IPS-20b (cell line): ENCODE measurements around the gene DERA.
"Not testable (repeated sequence)": the region's sequence is repeated elsewhere in the genome, so short reads cannot be mapped to it uniquely, and the experiment has no call there.

Source experiments
- H3K27ac ChIP-seq: one replicate; pipeline ENCODE4 v1.5.1; 2013; ENCODE audit warnings: low read length
- H3K27me3 ChIP-seq: 2 replicates; pipeline ENCODE4 v1.6.1; 2013; ENCODE audit warnings: mild to moderate bottlenecking, low read length, inconsistent platforms; ENCODE audit not compliant: insufficient read depth
- H3K36me3 ChIP-seq: 2 replicates; pipeline ENCODE4 v1.6.1; 2013; ENCODE audit warnings: low read depth, mild to moderate bottlenecking, inconsistent platforms, low read length, moderate library complexity; ENCODE audit not compliant: insufficient read depth
- H3K4me1 ChIP-seq: 2 replicates; pipeline ENCODE4 v1.6.1; 2013; ENCODE audit warnings: mild to moderate bottlenecking, control low read depth, inconsistent platforms, low read length, moderate library complexity; ENCODE audit not compliant: insufficient read depth
- H3K4me3 ChIP-seq: 2 replicates; pipeline ENCODE4 v1.5.1; 2013; ENCODE audit warnings: mild to moderate bottlenecking, low read length, inconsistent platforms
- H3K9ac ChIP-seq: 2 replicates; pipeline ENCODE4 v1.6.1; 2013; ENCODE audit warnings: low read depth, mild to moderate bottlenecking, inconsistent platforms, low read length, moderate library complexity
- H3K9me3 ChIP-seq: 2 replicates; pipeline ENCODE4 v1.6.1; 2013; ENCODE audit warnings: mild to moderate bottlenecking, low read depth, low read length, inconsistent platforms; ENCODE audit not compliant: insufficient read depth

DERA gene

DNA sequence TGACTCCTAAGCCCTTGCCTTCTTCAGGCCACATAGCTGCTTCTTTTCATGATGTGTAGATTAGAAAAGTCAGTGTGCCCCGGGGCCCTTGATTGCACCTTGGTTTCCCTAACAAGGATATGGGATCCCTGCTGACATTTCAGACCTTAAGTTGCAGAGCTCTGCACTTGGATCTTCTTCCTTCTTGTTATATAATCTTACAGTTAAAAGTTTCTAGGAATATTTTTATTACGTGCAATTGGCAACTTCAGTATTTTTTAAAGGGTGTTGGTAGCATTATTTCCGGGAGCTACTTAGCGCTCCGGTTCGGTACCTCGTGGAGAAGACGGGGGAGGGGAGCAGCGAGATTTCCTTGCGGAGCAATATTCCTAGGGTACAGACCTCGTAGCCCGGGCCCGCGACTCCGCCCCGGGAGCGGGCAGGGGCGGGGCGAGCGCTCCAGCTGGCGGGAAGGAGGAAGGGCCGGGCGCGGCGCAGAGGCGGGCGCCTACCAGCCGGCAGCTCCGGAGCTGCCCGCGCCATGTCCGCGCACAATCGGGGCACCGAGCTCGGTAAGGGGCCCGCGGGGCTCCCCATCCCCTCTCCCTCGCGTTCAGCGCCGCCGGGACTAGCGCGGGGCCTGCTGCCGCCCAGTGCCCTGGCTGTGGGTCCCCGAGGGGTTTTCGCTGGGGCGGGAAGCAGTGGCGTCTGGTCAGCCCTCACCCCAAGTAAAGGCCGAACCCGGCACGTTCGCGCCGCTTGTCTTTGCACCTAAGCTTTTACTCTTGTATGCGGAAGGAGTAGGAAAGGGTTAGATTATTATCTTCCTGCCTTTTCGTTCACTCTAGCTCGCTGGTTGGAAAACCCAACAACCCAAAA, at the start of gene DERA:
TSS of gene DERA (plus strand) at position 469 of the 858 bp plus-strand sequence. CDS start at position 521, 52 bp downstream.
- peak within 1 kb of the TSS; percentile 86 for H3K9ac ChIP-seq
- H3K27me3 ChIP-seq: no peaks in the 10 kb centered on the region; the same call in 1 of the 2 replicates
- H3K4me1 ChIP-seq: peaks cover 11% of the 10 kb centered on the region
- H3K36me3 ChIP-seq: peaks cover 10% of the 10 kb centered on the region; the same call in 1 of the 2 replicates
- H3K27ac ChIP-seq: peak within 1 kb of the TSS; percentile 69
- H3K9me3 ChIP-seq: no peaks in the 10 kb centered on the region
- H3K4me3 ChIP-seq: peak within 1 kb of the TSS; percentile 81

DNA sequence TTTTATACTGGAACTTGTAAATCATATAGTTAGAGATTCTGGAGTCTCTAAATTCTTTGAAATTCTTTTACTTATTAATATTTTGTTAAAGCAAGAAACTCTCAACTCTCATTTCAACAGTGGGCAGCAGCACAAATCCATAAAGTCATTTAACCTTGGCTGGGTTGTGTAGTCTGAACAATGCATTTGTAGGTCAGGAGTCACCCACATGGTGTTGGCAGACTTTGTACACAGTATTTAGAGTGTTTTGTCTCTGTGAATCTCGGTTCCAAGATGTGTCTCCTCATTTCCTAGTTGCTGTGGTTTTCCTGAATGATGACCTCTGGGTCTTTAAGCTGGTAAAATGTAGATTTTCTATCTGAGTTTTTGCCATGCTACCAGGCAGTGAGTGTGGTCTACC, 49.7 kb upstream of the DERA start:
- Histone ChIP-seq H3K4me3 (no peak overlapping the region), H3K9me3 (no peaks in the 10 kb centered on the region)

DNA sequence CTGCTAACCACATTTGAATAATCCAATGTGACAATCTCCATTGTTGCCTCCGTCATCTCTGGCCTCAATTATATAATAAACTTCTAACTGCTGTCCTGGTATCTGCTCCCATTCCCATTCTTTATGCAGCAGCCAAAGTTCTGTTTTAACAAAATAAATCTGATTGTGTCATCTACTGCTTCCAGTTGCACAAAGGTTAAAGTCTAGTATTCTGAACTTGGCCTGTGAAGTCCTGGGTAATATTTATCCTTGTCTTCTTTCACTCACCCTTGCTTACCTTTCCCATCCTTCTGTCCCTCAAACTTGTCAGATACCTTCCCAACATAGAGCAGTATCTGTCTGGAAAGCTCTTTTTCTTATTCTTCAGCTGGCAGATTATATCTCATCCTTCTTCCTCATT, 48.3 kb upstream of the DERA start:
- Histone ChIP-seq H3K9ac (no peak overlapping the region), H3K27me3 (no peaks in the 10 kb centered on the region), H3K4me1 (0 out of 2 replicates have a peak, but pooled peaks cover 5% of the 10 kb centered on the region), H3K36me3 (no peaks in the 10 kb centered on the region), H3K9me3 (no peaks in the 10 kb centered on the region), H3K4me3 (no peak overlapping the region), H3K27ac (no peak overlapping the region)

More for the DNA sequence above, 49.7 kb upstream of the DERA start:
- Histone ChIP-seq H3K27ac (no peak overlapping the region), H3K9ac (no peak overlapping the region), H3K27me3 (no peaks in the 10 kb centered on the region), H3K4me1 (0 out of 2 replicates have a peak, but pooled peaks cover 5% of the 10 kb centered on the region), H3K36me3 (no peaks in the 10 kb centered on the region)

DNA sequence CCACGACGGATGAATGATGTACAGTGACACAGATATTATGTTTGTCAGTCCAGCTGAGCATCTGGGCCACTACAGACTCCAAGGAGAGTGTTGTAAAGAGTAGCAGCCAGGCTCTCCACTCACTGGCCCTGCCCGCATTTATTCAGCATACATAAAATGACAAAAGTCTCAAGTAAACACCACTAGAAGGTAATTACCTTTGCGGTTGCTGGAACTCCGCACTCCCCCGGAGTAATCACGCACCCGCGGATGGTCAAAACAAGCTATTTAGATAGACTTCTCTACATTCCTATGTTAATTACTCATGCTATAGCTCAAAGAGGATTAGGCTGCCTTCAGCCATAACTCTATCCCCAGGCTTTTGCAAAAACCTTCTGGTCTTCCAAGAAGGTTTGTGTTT, 47.8 kb upstream of the DERA start:
- Histone ChIP-seq H3K27ac (no peak overlapping the region), H3K9me3 (no peaks in the 10 kb centered on the region), H3K9ac (no peak overlapping the region), H3K4me1 (0 out of 2 replicates have a peak, but pooled peaks cover 5% of the 10 kb centered on the region), H3K4me3 (no peak overlapping the region), H3K36me3 (no peaks in the 10 kb centered on the region), H3K27me3 (no peaks in the 10 kb centered on the region)

DNA sequence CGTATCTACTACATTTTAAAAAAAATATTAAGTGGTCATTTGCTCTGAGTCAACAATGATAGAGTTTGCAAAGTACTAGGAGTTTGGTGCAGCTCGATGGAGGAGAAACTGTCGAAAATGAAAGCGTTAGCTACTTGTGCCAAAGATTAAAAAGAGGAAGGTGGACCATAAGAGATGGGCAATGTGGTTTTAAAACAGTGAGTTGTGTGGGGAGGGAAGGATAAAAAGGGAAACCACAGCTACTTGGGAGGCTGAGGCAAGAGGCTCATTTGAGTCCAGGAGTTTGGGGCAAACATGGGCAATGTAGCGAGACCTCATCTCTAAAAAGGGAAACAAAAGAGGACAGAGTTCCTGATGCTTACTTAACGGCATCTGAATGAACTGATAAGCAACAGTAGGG, 47.1 kb upstream of the DERA start:
- H3K27ac ChIP-seq: no peak overlapping the region
- H3K9ac ChIP-seq: no peak overlapping the region
- H3K4me3 ChIP-seq: no peak overlapping the region
- H3K4me1 ChIP-seq: 0 out of 2 replicates have a peak, but pooled peaks cover 5% of the 10 kb centered on the region
- H3K9me3 ChIP-seq: no peaks in the 10 kb centered on the region
- no peaks in the 10 kb centered on the region for H3K36me3 ChIP-seq
- no peaks in the 10 kb centered on the region for H3K27me3 ChIP-seq

DNA sequence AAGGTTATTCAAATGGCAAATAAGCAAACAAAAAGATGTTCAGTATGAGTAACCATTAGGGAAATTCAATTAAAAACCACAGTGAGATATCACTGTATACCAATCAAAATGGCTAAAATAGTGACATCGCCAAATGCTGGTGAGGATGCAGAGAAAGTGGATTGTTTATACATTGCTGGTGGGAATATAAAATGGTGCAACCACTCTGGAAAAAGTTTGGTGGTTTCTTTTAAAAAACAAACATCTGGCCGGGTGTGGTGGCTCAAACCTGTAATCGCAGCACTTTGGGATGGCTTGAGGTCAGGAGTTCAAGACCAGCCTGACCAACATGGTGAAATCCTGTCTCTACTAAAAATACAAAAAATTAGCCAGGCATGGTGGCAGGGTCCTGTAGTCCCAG, 42.9 kb upstream of the DERA start:
- H3K27me3 ChIP-seq: no peaks in the 10 kb centered on the region
- no peak overlapping the region for H3K4me3 ChIP-seq
- no peak overlapping the region for H3K27ac ChIP-seq
- H3K9ac ChIP-seq: no peak overlapping the region
- H3K4me1 ChIP-seq: peaks cover 6% of the 10 kb centered on the region; the same call in 1 of the 2 replicates
- H3K36me3 ChIP-seq: no peaks in the 10 kb centered on the region
- no peaks in the 10 kb centered on the region for H3K9me3 ChIP-seq

DNA sequence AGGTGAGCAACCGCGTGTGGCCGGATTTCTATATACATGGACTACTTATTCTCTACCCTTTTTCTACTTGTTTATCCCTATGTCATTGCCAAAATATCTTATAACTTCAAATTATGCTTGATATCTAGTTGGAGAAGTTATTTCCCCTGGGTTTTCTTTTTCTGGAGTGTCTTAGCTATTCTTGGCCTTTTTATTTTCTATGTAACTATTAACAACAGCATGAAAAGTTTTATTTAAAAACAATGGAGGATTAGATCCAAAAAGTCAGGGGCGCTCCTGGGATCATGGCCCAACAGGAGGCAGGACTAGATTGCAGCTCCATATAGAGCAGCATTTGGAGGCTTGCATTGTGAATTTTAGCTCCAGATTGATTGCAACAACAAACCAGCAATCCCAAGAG, 37.6 kb upstream of the DERA start:
- no peaks in the 10 kb centered on the region for H3K27me3 ChIP-seq
- no peaks in the 10 kb centered on the region for H3K36me3 ChIP-seq
- H3K9ac ChIP-seq: no peak overlapping the region
- no peak overlapping the region for H3K4me3 ChIP-seq
- no peak overlapping the region for H3K27ac ChIP-seq
- H3K9me3 ChIP-seq: no peaks in the 10 kb centered on the region
- peaks cover 8% of the 10 kb centered on the region; the same call in 1 of the 2 replicates for H3K4me1 ChIP-seq

DNA sequence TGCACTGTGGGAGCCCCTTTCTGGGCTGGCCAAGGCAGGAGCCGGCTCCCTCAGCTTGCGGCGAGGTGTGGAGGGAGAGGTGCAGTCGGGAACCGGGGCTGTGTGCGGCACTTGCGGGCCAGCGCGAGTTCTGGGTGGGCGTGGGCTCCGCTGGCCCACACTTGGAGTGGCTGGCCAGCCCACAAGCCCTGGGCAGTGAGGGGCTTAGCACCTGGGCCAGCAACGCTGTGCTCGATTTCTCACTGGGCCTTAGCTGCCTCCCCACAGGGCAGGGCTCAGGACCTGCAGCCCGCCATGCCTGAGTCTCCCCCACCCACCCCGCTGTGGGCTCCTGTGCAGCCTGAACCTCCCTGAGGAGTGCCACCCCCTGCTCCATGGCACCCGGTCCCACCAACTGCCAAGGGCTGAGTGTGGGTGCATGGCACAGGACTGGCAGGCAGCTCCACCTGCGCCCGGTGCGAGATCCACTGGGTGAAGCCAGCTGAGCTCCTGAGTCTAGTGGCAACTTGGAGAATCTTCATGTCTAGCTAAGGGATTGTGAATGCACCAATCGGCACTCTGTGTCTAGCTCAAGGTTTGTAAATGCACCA, 36.5 kb upstream of the DERA start:
- H3K9me3 ChIP-seq, H3K27me3 ChIP-seq, H3K9ac ChIP-seq, H3K36me3 ChIP-seq, H3K4me3 ChIP-seq, H3K4me1 ChIP-seq, H3K27ac ChIP-seq: not testable (repeated sequence)

DNA sequence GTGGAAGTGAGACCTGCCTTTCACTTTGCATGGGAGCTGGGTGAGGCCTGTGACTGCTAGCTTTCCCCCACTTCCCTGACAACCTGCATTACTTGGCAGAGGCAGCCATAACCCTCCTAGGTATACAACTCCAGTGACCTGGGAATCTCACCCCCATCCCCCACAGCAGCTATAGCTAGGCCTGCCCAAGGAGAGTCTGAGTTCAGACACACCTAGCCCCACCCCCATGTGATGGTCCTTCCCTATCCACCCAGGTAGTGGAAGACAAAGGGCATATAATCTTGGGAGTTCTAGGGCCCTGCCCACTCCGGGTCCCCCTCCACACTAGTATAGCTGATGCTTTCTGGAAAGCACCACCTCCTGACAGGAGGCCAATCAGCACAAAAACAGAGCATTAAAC, 35.3 kb upstream of the DERA start:
- Histone ChIP-seq H3K4me3 (no peak overlapping the region), H3K27me3 (no peaks in the 10 kb centered on the region), H3K27ac (no peak overlapping the region), H3K9me3 (no peaks in the 10 kb centered on the region), H3K36me3 (no peaks in the 10 kb centered on the region), H3K9ac (no peak overlapping the region), H3K4me1 (0 out of 2 replicates have a peak, but pooled peaks cover 4% of the 10 kb centered on the region)

DNA sequence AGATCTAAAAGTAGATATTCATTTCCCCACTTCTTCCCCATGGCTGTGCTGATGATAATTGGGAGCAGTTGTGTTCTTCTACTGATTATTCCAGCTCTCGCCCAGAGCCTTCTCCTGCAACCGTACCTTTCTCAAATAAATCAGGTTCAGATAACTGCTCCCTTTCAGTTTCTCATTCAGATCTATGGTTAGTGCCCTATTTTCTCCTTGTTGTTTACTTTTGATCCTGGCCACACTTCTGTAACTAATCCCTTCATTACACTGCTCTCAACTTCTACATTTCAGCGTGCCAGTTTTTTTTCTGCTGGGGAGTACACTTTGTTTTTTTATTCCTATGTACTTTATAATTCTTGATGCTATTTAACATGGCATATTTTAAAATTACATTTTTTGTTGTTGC, 31.7 kb upstream of the DERA start:
- no peak overlapping the region for H3K9ac ChIP-seq
- no peak overlapping the region for H3K27ac ChIP-seq
- H3K4me1 ChIP-seq: peaks cover 11% of the 10 kb centered on the region; the same call in 1 of the 2 replicates
- no peak overlapping the region for H3K4me3 ChIP-seq
- no peaks in the 10 kb centered on the region for H3K27me3 ChIP-seq
- peaks cover 9% of the 10 kb centered on the region; the same call in 1 of the 2 replicates for H3K36me3 ChIP-seq
- H3K9me3 ChIP-seq: no peaks in the 10 kb centered on the region

DNA sequence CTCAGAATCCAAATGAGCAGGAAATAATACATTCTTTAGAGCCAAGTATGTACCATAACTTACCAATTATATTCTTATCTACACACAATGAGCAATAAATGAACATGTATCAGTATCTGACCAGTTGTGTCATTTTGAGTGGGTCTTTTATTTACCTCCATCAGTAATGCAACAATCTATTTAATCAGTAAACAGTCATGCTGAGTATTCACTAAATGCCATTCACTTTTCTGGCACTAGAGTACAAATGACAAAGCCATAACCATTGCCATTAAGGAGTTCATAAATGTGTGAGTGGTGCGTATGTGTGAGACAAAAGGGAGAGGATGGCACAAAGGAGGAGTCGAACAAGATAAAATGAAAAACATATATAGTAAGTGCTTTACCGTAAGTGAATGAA, 30.4 kb upstream of the DERA start:
- H3K9ac ChIP-seq: no peak overlapping the region
- H3K4me1 ChIP-seq: peaks cover 11% of the 10 kb centered on the region; the same call in 1 of the 2 replicates
- peak overlapping the region; percentile 97; the same call in 1 of the 2 replicates for H3K4me3 ChIP-seq
- no peaks in the 10 kb centered on the region for H3K9me3 ChIP-seq
- H3K36me3 ChIP-seq: peaks cover 20% of the 10 kb centered on the region
- no peak overlapping the region for H3K27ac ChIP-seq
- no peaks in the 10 kb centered on the region for H3K27me3 ChIP-seq
